ENCODE data around the gene AFF1. TPM values are rescaled to one million over a fixed set of nuclear protein-coding genes. Genes with fewer than 3 reads are reported as not detected.

AFF1 gene
- total RNA-seq, 3 donors from 2014 or later (not counting 1 experiment from before 2014, with no cell fraction given), result 87.9 to 93.4 (median 91.7) TPM

- Mint-ChIP-seq H3K27ac (peak overlapping the region in 1 of 2 donors; percentile 62), H3K4me1 (peaks cover 71 to 77% of the 10 kb centered on the region in 2 donors), H3K4me3 (no peak overlapping the region), H3K27me3 (ENCODE audit: low read depth in 2 of 2) (no peaks in the 10 kb centered on the region), H3K9me3 (no peaks in the 10 kb centered on the region), H3K36me3 (no peaks in the 10 kb centered on the region)
- no peak for TF ChIP-seq CTCF (IDR thresholded peaks at IDR 0.05)
- Histone ChIP-seq H3K4me1 (ENCODE audit: control insufficient read depth, insufficient read depth, low read length) (peaks cover 6% of the 10 kb centered on the region), H3K27me3 (ENCODE audit: control insufficient read depth, insufficient read depth, low read length) (no peaks in the 10 kb centered on the region), H3K4me3 (ENCODE audit: low read length) (no peak overlapping the region), H3K9me3 (ENCODE audit: control insufficient read depth, insufficient read depth, low read length) (no peaks in the 10 kb centered on the region), H3K36me3 (ENCODE audit: control insufficient read depth, insufficient read depth, low read length) (peaks cover 1% of the 10 kb centered on the region), H3K27ac (ENCODE audit: low read length) (no peak overlapping the region)
- 70% methylated on average over 3 of the region's 3 CpGs for WGBS (ENCODE audit: insufficient coverage)
- intact Hi-C loops (cut with micrococcal nuclease), result no loop called here
- ATAC-seq (no peak), DNase-seq (no peak)
Observed at GRCh38 chr4:87053176-87053658, 118.4 kb downstream of the AFF1 start.

GRCh38 chr4:87053802-87054767, 119.3 kb downstream of the AFF1 start:
- 67% methylated on average over 9 of the region's 10 CpGs for WGBS (ENCODE audit: insufficient coverage)
- Histone ChIP-seq H3K27me3 (ENCODE audit: control insufficient read depth, insufficient read depth, low read length) (no peaks in the 10 kb centered on the region), H3K27ac (ENCODE audit: low read length) (no peak overlapping the region), H3K36me3 (ENCODE audit: control insufficient read depth, insufficient read depth, low read length) (peaks cover 1% of the 10 kb centered on the region), H3K9me3 (ENCODE audit: control insufficient read depth, insufficient read depth, low read length) (no peaks in the 10 kb centered on the region), H3K4me1 (ENCODE audit: control insufficient read depth, insufficient read depth, low read length) (peaks cover 11% of the 10 kb centered on the region), H3K4me3 (ENCODE audit: low read length) (no peak overlapping the region)
- Mint-ChIP-seq H3K36me3 (no peaks in the 10 kb centered on the region), H3K9me3 (no peaks in the 10 kb centered on the region), H3K27me3 (ENCODE audit: low read depth in 2 of 2) (no peaks in the 10 kb centered on the region), H3K4me3 (no peak overlapping the region), H3K4me1 (peaks cover 74 to 86% of the 10 kb centered on the region in 2 donors), H3K27ac (peak overlapping the region in 1 of 2 donors; percentile 62)
- ATAC-seq (peak in 1 of 3 donors; percentile 49), DNase-seq (no peak)
- no peak for TF ChIP-seq CTCF (IDR thresholded peaks at IDR 0.05)
- intact Hi-C loops (cut with micrococcal nuclease), result no loop called here

- Mint-ChIP-seq H3K27me3 (ENCODE audit: low read depth in 2 of 2) (no peaks in the 10 kb centered on the region), H3K9me3 (no peaks in the 10 kb centered on the region), H3K4me3 (no peak overlapping the region), H3K4me1 (peaks cover 77 to 89% of the 10 kb centered on the region in 2 donors), H3K36me3 (no peaks in the 10 kb centered on the region), H3K27ac (peak overlapping the region in 1 of 2 donors; percentile 27)
- 85% methylated on average over 2 of the region's 3 CpGs for WGBS (ENCODE audit: insufficient coverage)
- peaks cover 1% of the 10 kb centered on the region for H3K36me3 ChIP-seq (ENCODE audit: control insufficient read depth, insufficient read depth, low read length)
- H3K9me3 ChIP-seq (ENCODE audit: control insufficient read depth, insufficient read depth, low read length), result no peaks in the 10 kb centered on the region
- peaks cover 11% of the 10 kb centered on the region for H3K4me1 ChIP-seq (ENCODE audit: control insufficient read depth, insufficient read depth, low read length)
- no peak overlapping the region for H3K4me3 ChIP-seq (ENCODE audit: low read length)
- no peak overlapping the region for H3K27ac ChIP-seq (ENCODE audit: low read length)
- ATAC-seq (no peak), DNase-seq (no peak)
- intact Hi-C loops (cut with micrococcal nuclease), result no loop called here
- TF ChIP-seq CTCF (IDR thresholded peaks at IDR 0.05), result no peak
- no peaks in the 10 kb centered on the region for H3K27me3 ChIP-seq (ENCODE audit: control insufficient read depth, insufficient read depth, low read length)
Observed at GRCh38 chr4:87054900-87055299, 120.1 kb downstream of the AFF1 start.

Data from natural killer cell (primary cell).